Measurements from ENCODE around the gene EFCAB11.

DNA sequence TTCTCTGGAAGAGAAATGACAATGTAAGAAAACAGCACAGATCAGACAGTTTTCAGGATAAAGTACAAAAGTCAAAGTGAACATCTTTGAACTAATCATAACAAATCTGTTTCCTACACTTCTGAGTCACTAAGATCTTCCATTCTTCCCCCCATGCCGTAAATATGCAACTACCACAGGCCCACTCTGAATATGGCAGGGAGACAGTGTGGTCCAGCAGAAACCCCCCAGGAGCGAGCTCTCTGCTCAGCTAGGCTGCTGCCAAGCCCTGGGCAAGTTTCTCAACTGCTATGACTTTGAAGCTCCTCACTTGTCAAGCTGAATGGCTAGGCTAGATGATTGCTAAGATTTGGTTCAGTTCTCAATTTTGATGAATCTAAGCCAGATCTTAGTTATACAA lies 148.1 kb downstream of the EFCAB11 start:
- no peak for TF ChIP-seq POLR2A (IDR thresholded peaks at IDR 0.05)
- TF ChIP-seq, protein P1, sequence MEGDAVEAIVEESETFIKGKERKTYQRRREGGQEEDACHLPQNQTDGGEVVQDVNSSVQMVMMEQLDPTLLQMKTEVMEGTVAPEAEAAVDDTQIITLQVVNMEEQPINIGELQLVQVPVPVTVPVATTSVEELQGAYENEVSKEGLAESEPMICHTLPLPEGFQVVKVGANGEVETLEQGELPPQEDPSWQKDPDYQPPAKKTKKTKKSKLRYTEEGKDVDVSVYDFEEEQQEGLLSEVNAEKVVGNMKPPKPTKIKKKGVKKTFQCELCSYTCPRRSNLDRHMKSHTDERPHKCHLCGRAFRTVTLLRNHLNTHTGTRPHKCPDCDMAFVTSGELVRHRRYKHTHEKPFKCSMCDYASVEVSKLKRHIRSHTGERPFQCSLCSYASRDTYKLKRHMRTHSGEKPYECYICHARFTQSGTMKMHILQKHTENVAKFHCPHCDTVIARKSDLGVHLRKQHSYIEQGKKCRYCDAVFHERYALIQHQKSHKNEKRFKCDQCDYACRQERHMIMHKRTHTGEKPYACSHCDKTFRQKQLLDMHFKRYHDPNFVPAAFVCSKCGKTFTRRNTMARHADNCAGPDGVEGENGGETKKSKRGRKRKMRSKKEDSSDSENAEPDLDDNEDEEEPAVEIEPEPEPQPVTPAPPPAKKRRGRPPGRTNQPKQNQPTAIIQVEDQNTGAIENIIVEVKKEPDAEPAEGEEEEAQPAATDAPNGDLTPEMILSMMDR (IDR thresholded peaks at IDR 0.05): no peak

All from breast epithelium (tissue), 3 donors.